Mesenchymal stem cell (in vitro differentiated cells and primary cell): ENCODE results near the gene PDE8A.

ENCODE experiments used
- DNase-seq: peaks from one replicate; pipeline ENCODE4 v3.0.0-alpha.2; 2013
- H2AFZ ChIP-seq: one replicate; pipeline ENCODE4 v1.6.1; 2013; ENCODE audit warnings: low read depth, mild to moderate bottlenecking, control low read depth, inconsistent platforms, low read length, moderate library complexity
- H2AK5ac ChIP-seq: 2 replicates; pipeline ENCODE4 v1.6.1; 2013; ENCODE audit warnings: low read length, moderate library complexity, mild to moderate bottlenecking, inconsistent platforms; ENCODE audit not compliant: severe bottlenecking
- H2BK120ac ChIP-seq: one replicate; pipeline ENCODE4 v1.6.1; 2013; ENCODE audit warnings: low read depth, mild to moderate bottlenecking, inconsistent platforms, low read length, moderate library complexity
- H2BK12ac ChIP-seq, 2 experiments: one replicate each; pipeline ENCODE4 v1.6.1; 2013; ENCODE audit warnings: inconsistent platforms in 2 of 2, low read length in 2 of 2, mild to moderate bottlenecking in 2 of 2, moderate library complexity in 2 of 2, control low read depth in 1 of 2
- H2BK15ac ChIP-seq: one replicate; pipeline ENCODE4 v1.6.1; 2013; ENCODE audit warnings: mild to moderate bottlenecking, low read depth, inconsistent platforms; ENCODE audit not compliant: poor library complexity, severe bottlenecking
- H2BK5ac ChIP-seq: 2 replicates; pipeline ENCODE4 v1.6.1; 2013; ENCODE audit warnings: low read depth, mild to moderate bottlenecking, low read length, control low read depth, inconsistent platforms; ENCODE audit not compliant: poor library complexity, severe bottlenecking
- H3K14ac ChIP-seq, 2 experiments: one replicate each; pipeline ENCODE4 v1.6.1; 2013; ENCODE audit warnings: inconsistent platforms in 2 of 2, low read length in 2 of 2, control low read depth in 1 of 2, mild to moderate bottlenecking in 1 of 2, moderate library complexity in 1 of 2
- H3K18ac ChIP-seq, 2 experiments: one replicate each; pipeline ENCODE4 v1.6.1; 2013; ENCODE audit warnings: inconsistent platforms in 2 of 2, low read length in 2 of 2, control low read depth in 1 of 2, low read depth in 1 of 2, mild to moderate bottlenecking in 1 of 2
- H3K23ac ChIP-seq, 2 experiments: one replicate each; pipeline ENCODE4 v1.6.1; 2013; ENCODE audit warnings: inconsistent platforms in 2 of 2, low read length in 2 of 2, mild to moderate bottlenecking in 2 of 2, moderate library complexity in 2 of 2, control low read depth in 1 of 2
- H3K27ac ChIP-seq: 2 replicates; pipeline ENCODE4 v1.5.1; 2013; ENCODE audit warnings: mild to moderate bottlenecking, moderate library complexity, low read length, control low read depth, inconsistent platforms; ENCODE audit not compliant: poor library complexity, severe bottlenecking
- H3K27me3 ChIP-seq, 2 experiments: 2 replicates each; pipeline versions ENCODE4 v1.6.1 to v1.7.0; 2013; ENCODE audit warnings: low read length in 2 of 2, mild to moderate bottlenecking in 2 of 2, moderate library complexity in 2 of 2, control low read depth in 1 of 2, inconsistent platforms in 1 of 2; ENCODE audit not compliant: control insufficient read depth in 1 of 2, insufficient read depth in 1 of 2
- H3K36me3 ChIP-seq, 2 experiments: 2 replicates each; pipeline versions ENCODE4 v1.6.1 to v1.7.0; 2013; ENCODE audit warnings: low read length in 2 of 2, control low read depth in 1 of 2, inconsistent platforms in 1 of 2, low read depth in 1 of 2, mild to moderate bottlenecking in 1 of 2; ENCODE audit not compliant: insufficient read depth in 2 of 2, control insufficient read depth in 1 of 2
- H3K4ac ChIP-seq, 2 experiments: one replicate each; pipeline ENCODE4 v1.6.1; 2013; ENCODE audit warnings: inconsistent platforms in 2 of 2, low read length in 2 of 2, mild to moderate bottlenecking in 2 of 2, moderate library complexity in 2 of 2, control low read depth in 1 of 2, low read depth in 1 of 2
- H3K4me1 ChIP-seq: 2 replicates; pipeline ENCODE4 v1.6.1; 2013; ENCODE audit warnings: low read depth, low read length, control low read depth; ENCODE audit not compliant: control insufficient read depth, insufficient read depth
- H3K4me2 ChIP-seq: 2 replicates; pipeline ENCODE4 v1.6.1; 2013; ENCODE audit warnings: low read length, mild to moderate bottlenecking, inconsistent platforms; ENCODE audit not compliant: poor library complexity, severe bottlenecking
- H3K4me3 ChIP-seq, 2 experiments: 2 replicates each; pipeline versions ENCODE4 v1.5.1 to v1.7.0; 2013; ENCODE audit warnings: low read length in 2 of 2, mild to moderate bottlenecking in 2 of 2, control low read depth in 1 of 2, low read depth in 1 of 2; ENCODE audit not compliant: insufficient read depth in 1 of 2
- H3K79me1 ChIP-seq: replicated peaks from 2 replicates; pipeline ENCODE4 v1.6.1; 2013; ENCODE audit warnings: mild to moderate bottlenecking, control low read depth, low read length, inconsistent platforms; ENCODE audit not compliant: poor library complexity, severe bottlenecking
- H3K9ac ChIP-seq: 2 replicates; pipeline ENCODE4 v1.7.0; 2013; ENCODE audit warnings: mild to moderate bottlenecking, low read length, moderate library complexity
- H3K9me3 ChIP-seq: 2 replicates; pipeline ENCODE4 v1.7.0; 2013; ENCODE audit warnings: mild to moderate bottlenecking, low read length; ENCODE audit not compliant: control insufficient read depth
- H4K8ac ChIP-seq: one replicate; pipeline ENCODE4 v1.6.1; 2013; ENCODE audit warnings: inconsistent platforms, mild to moderate bottlenecking, low read length, moderate library complexity
- H4K91ac ChIP-seq: one replicate; pipeline ENCODE4 v1.6.1; 2013; ENCODE audit warnings: mild to moderate bottlenecking, low read length, inconsistent platforms
- WGBS: methylation state at CpG from one replicate; pipeline ENCODE4 v1.1.7; 2013; ENCODE audit warnings: mixed read lengths; 5-methylcytosine and 5-hydroxymethylcytosine counted together

PDE8A gene

DNA sequence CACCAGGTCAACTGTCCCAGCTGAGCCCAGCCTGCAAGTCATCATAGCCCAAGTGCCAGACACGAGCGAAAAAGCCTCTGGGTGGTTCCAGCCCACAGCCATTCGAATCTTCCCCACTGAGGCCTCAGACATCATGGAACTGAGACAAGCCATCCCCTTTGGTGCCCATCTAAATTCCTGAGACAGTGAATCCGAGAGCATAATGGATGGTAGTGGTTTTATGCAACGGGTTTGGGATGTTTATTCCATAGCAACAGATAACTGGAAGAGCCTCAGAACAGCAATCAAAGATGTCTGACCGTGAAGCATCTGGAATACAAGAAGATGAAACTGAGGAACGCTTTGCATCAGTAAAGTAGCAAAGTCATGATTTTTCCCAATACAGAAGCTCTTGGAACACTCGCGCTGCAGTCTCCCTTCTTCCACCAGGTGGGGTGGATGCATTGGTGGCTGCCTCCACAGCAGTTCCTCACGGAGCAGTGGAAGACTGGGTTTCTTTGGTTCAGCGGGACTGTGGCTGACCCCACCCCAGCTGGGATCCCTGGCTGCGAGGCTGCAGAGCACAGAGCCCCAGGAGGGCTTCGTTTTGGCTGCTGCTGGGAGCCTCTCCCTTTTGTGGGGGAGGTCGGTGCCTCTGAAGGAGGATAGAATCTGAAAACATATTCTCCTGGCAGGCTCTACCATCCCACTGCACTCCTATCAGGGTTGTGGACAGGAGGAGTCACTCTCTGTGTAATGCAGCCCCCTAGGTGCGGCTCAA is 26.4 kb upstream of the PDE8A start:
- no peaks in the 10 kb centered on the region for H3K36me3 ChIP-seq
- H3K14ac ChIP-seq = no peak overlapping the region
- peak overlapping the region; percentile 82 for H2BK120ac ChIP-seq
- H2AK5ac ChIP-seq = no peak overlapping the region
- H2BK5ac ChIP-seq = no peak overlapping the region
- H4K8ac ChIP-seq = peak overlapping the region; percentile 45
- peak overlapping the region; percentile 71 for H4K91ac ChIP-seq
- 44% methylated on average over 14 of the region's 15 CpGs for WGBS
- peak overlapping the region; percentile 11 to 69 for H3K4me3 ChIP-seq
- H3K27me3 ChIP-seq = no peaks in the 10 kb centered on the region
- peak overlapping the region; percentile 67 for H2AFZ ChIP-seq
- H2BK15ac ChIP-seq = peak overlapping the region; percentile 75
- H3K4ac ChIP-seq = peak overlapping the region in 1 of 2 experiments; percentile 29
- H3K9ac ChIP-seq = peak overlapping the region; percentile 74
- peak overlapping the region in 1 of 2 experiments; percentile 75 for H2BK12ac ChIP-seq
- peak overlapping the region; percentile 82 for H3K4me2 ChIP-seq
- H3K18ac ChIP-seq = peak overlapping the region; percentile 16 to 78
- H3K9me3 ChIP-seq = no peaks in the 10 kb centered on the region
- no peak overlapping the region for H3K27ac ChIP-seq
- peak; percentile 81 for DNase-seq
- H3K79me1 ChIP-seq = no peaks in the 10 kb centered on the region
- no peak overlapping the region for H3K23ac ChIP-seq
- peaks cover 2% of the 10 kb centered on the region for H3K4me1 ChIP-seq

GRCh38 chr15:84956199-84956598 is 25.5 kb upstream of the PDE8A start:
- no peak overlapping the region for H3K9ac ChIP-seq
- H2BK12ac ChIP-seq = no peak overlapping the region
- H3K14ac ChIP-seq = no peak overlapping the region
- H2BK5ac ChIP-seq = no peak overlapping the region
- H3K4me3 ChIP-seq = no peak overlapping the region
- no peaks in the 10 kb centered on the region for H3K79me1 ChIP-seq
- peaks cover 4% of the 10 kb centered on the region for H3K4me1 ChIP-seq
- H2BK15ac ChIP-seq = no peak overlapping the region
- H3K4ac ChIP-seq = no peak overlapping the region
- no peak overlapping the region for H2BK120ac ChIP-seq
- H4K91ac ChIP-seq = no peak overlapping the region
- no peaks in the 10 kb centered on the region for H3K27me3 ChIP-seq
- no peaks in the 10 kb centered on the region for H3K36me3 ChIP-seq
- no peak overlapping the region for H4K8ac ChIP-seq
- no peak overlapping the region for H3K4me2 ChIP-seq
- WGBS = 100% methylated on average over 2 of the region's 2 CpGs
- DNase-seq = no peak
- no peak overlapping the region for H3K27ac ChIP-seq
- no peaks in the 10 kb centered on the region for H3K9me3 ChIP-seq
- no peak overlapping the region for H2AK5ac ChIP-seq
- no peak overlapping the region for H2AFZ ChIP-seq
- no peak overlapping the region for H3K18ac ChIP-seq
- no peak overlapping the region for H3K23ac ChIP-seq

DNA sequence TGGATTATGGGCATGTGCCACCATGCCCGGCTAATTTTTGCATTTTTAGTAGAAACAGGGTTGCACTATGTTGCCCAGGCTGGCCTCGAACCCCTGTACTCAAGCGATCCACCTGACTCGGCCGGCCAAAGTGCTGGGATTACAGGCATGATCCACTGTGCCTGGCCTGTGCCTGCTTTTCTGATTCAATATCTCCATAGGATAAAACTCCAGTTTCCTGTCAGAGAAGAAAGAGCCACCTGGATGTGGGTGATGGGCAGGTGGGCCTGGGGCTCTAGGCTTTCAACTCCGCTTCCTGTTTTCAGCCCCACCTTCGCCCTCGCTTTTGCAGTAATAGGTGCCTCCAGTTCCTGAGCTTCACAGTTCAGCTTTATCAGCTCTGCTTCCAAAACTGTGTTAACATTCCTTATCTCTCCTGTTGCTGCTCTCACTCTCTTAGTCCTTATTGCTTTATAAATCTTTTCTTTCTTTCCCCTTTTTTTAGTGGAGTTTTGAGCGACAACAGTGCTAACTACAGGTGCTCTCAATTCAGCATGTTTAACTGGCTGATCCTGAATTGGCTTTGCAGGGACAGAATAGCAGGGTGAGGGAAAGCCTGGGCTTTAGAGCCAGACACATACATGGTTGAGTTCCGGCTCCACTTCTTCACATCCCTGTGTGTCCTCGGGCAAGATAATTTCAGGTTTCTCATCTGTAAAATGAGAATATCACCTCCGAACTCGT is 21.1 kb upstream of the PDE8A start:
- H2AFZ ChIP-seq = no peak overlapping the region
- no peak overlapping the region for H3K4me3 ChIP-seq
- no peak overlapping the region for H2BK15ac ChIP-seq
- H4K91ac ChIP-seq = no peak overlapping the region
- H3K27me3 ChIP-seq = no peaks in the 10 kb centered on the region
- no peak overlapping the region for H3K14ac ChIP-seq
- no peak overlapping the region for H2BK5ac ChIP-seq
- no peak overlapping the region for H2BK12ac ChIP-seq
- H3K27ac ChIP-seq = no peak overlapping the region
- H3K23ac ChIP-seq = no peak overlapping the region
- H3K4ac ChIP-seq = no peak overlapping the region
- no peak for DNase-seq
- no peak overlapping the region for H2BK120ac ChIP-seq
- H3K4me2 ChIP-seq = no peak overlapping the region
- H3K9me3 ChIP-seq = peaks cover 13% of the 10 kb centered on the region
- no peaks in the 10 kb centered on the region for H3K36me3 ChIP-seq
- peaks cover 3% of the 10 kb centered on the region for H3K4me1 ChIP-seq
- H3K18ac ChIP-seq = no peak overlapping the region
- 79% methylated on average over 13 of the region's 13 CpGs for WGBS
- no peak overlapping the region for H2AK5ac ChIP-seq
- no peak overlapping the region for H3K9ac ChIP-seq
- no peak overlapping the region for H4K8ac ChIP-seq
- H3K79me1 ChIP-seq = no peaks in the 10 kb centered on the region

DNA sequence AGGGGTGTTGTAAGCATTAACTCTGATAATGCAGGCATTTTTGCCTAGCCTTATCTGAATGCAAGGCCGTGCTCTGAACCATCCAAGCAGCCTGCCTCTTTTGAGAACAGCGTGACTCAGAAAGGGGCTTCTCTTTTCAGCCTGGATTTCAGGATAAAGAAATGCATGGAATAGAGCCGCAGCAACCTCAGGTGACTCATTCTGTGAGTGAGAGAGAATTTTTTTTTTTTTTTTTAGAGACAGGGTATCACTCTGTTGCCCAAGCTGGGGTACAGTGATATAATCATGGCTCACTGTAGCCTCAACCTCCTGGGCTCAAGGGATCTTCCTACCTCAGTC is 20.6 kb upstream of the PDE8A start:
- Histone ChIP-seq H3K27me3 (no peaks in the 10 kb centered on the region), H3K4me1 (peaks cover 3% of the 10 kb centered on the region), H2AFZ (no peak overlapping the region), H2AK5ac (no peak overlapping the region), H2BK5ac (no peak overlapping the region), H2BK120ac (no peak overlapping the region), H3K79me1 (no peaks in the 10 kb centered on the region), H3K27ac (no peak overlapping the region), H3K23ac (no peak overlapping the region), H4K91ac (no peak overlapping the region), H3K4me2 (no peak overlapping the region), H3K18ac (no peak overlapping the region), H2BK15ac (no peak overlapping the region), H3K4ac (no peak overlapping the region), H4K8ac (no peak overlapping the region), H3K36me3 (no peaks in the 10 kb centered on the region), H3K4me3 (no peak overlapping the region), H3K9ac (no peak overlapping the region), H2BK12ac (no peak overlapping the region), H3K9me3 (peaks cover 13% of the 10 kb centered on the region), H3K14ac (no peak overlapping the region)
- peak; percentile 66 for DNase-seq
- 24% methylated on average over 3 of the region's 3 CpGs for WGBS
